ENCODE measurements around the gene FKRP.

- TF ChIP-seq EP300 (IDR thresholded peaks at IDR 0.05) (no peak), USF2 (IDR thresholded peaks at IDR 0.05) (no peak), CTCF (IDR thresholded peaks at IDR 0.05) (no peak), RAD21 (conservative IDR thresholded peaks at IDR 0.05 in 1 of 2, IDR thresholded peaks at IDR 0.05 in 1 of 2) (no peak), KDM1A (IDR thresholded peaks at IDR 0.05; ENCODE audit: low read depth) (no peak), ESRRA (IDR thresholded peaks at IDR 0.05; ENCODE audit: borderline replicate concordance, low read length) (no peak), FOSL2 (IDR thresholded peaks at IDR 0.05) (no peak), FOSL2 (CRISPR knock-in tag; IDR thresholded peaks at IDR 0.05) (no peak), HDAC2 (IDR thresholded peaks at IDR 0.05) (no peak), POLR2A (IDR thresholded peaks at IDR 0.05; ENCODE audit: low read length) (no peak), JUN (IDR thresholded peaks at IDR 0.05) (no peak), MAZ (IDR thresholded peaks at IDR 0.05; ENCODE audit: borderline replicate concordance, low read depth, low read length) (no peak)
Observed at GRCh38 chr19:46789371-46789770, 43.5 kb downstream of the FKRP start.

Data from A549 (cell line).